Caco-2 (cell line): Measurements from ENCODE around the gene STAM. TPM values are rescaled to one million over a fixed set of nuclear protein-coding genes. Genes with fewer than 3 reads are reported as not detected.
A peak's percentile ranks its signal among the peaks of the same experiment; 100 is the strongest.

Experiments used
- BruUV-seq: library from RNA; stranded (reverse); fragments of 400-500 nt; replicated peaks from 2 replicates; lab custom pipeline; 2021; lab: Mats Ljungman, UMichigan
- CTCF ChIA-PET: fragments of 300-600 bp; sonication (Branson Sonifier 250); formaldehyde crosslinking; loops from one replicate; lab custom pipeline; 2022; ENCODE audit warnings: antibody characterized with exemption; lab: Charles Lee
- POLR2A ChIA-PET: fragments of 300-600 bp; sonication (Branson Sonifier 250); formaldehyde crosslinking; loops from one replicate; lab custom pipeline; 2022; ENCODE audit warnings: antibody characterized with exemption; lab: Charles Lee
- DNase-seq, 2 experiments: peaks; one replicate each; pipeline versions ENCODE4 v3.0.0 to v3.0.0-alpha.2; 2020 to 2022
- H3K27me3 ChIP-seq: replicated peaks from 2 replicates; pipeline ENCODE4 v1.6.0; 2011; ENCODE audit warnings: low read length; ENCODE audit not compliant: control insufficient read depth, insufficient read depth
- H3K36me3 ChIP-seq: 2 replicates; pipeline ENCODE4 v1.5.1; 2011; ENCODE audit warnings: low read length; ENCODE audit not compliant: control insufficient read depth, insufficient read depth
- H3K4me1 ChIP-seq: fragments of 250-450 bp; sonication (Bioruptor Pico); 2 replicates; pipeline ENCODE4 v1.5.1; 2020; ENCODE audit warnings: mild to moderate bottlenecking
- H3K4me3 ChIP-seq: 2 replicates; pipeline ENCODE4 v1.5.1; 2011; ENCODE audit warnings: low read depth, mild to moderate bottlenecking, control low read depth, low read length
- H3K9me3 ChIP-seq: fragments of 250-450 bp; sonication (Bioruptor Pico); 2 replicates; pipeline ENCODE4 v1.5.1; 2020; ENCODE audit warnings: mild to moderate bottlenecking, moderate library complexity
- H3K27ac Mint-ChIP-seq: one replicate; pipeline ENCODE4 v1.8.0; 2022; ENCODE audit warnings: mixed read lengths; ENCODE audit not compliant: unreplicated experiment
- H3K27me3 Mint-ChIP-seq: one replicate; pipeline ENCODE4 v1.8.0; 2022; ENCODE audit warnings: mixed read lengths; ENCODE audit not compliant: insufficient read depth, unreplicated experiment
- H3K36me3 Mint-ChIP-seq: one replicate; pipeline ENCODE4 v1.8.0; 2022; ENCODE audit warnings: mild to moderate bottlenecking, mixed read lengths; ENCODE audit not compliant: insufficient read depth, unreplicated experiment
- H3K4me1 Mint-ChIP-seq: one replicate; pipeline ENCODE4 v1.8.0; 2022; ENCODE audit warnings: low read depth, mixed read lengths; ENCODE audit not compliant: unreplicated experiment
- H3K4me3 Mint-ChIP-seq: one replicate; pipeline ENCODE4 v1.8.0; 2022; ENCODE audit warnings: mild to moderate bottlenecking, moderate library complexity, mixed read lengths; ENCODE audit not compliant: unreplicated experiment
- H3K9me3 Mint-ChIP-seq: one replicate; pipeline ENCODE4 v1.8.0; 2022; ENCODE audit warnings: mixed read lengths; ENCODE audit not compliant: unreplicated experiment
- CTCF ChIP-seq, 2 experiments: fragments of 200-600 bp in 1 of 2; IDR thresholded peaks; 1 replicate in 1 of 2; 2 replicates in 1 of 2; pipeline versions ENCODE4 v1.5.1 to v1.8.0; 2011 to 2022; ENCODE audit warnings: antibody characterized with exemption in 1 of 2, control low read depth in 1 of 2, inconsistent platforms in 1 of 2, low read depth in 1 of 2, low read length in 1 of 2, mild to moderate bottlenecking in 1 of 2, moderate library complexity in 1 of 2; ENCODE audit not compliant: insufficient read depth in 1 of 2, severe bottlenecking in 1 of 2, unreplicated experiment in 1 of 2
- intact Hi-C: fragments of 100-400 bp; cut with micrococcal nuclease; formaldehyde crosslinking; loops from one replicate; pipeline ENCODE4 v1.10.0; 2022; ENCODE audit not compliant: unreplicated experiment
- total RNA-seq: library from RNA; stranded (reverse); gene quantifications from 2 replicates; pipeline ENCODE4 v1.2.3, GENCODE V29; 2022

STAM gene
- total RNA-seq, 1 experiment from 2014 or later: 51.9 TPM

- H3K9me3 ChIP-seq: no peaks in the 10 kb centered on the region
- intact Hi-C loops: loop anchor here (1.0 to 2.0 kb wide), 2 partner anchors 22 to 57 kb away; partner anchors contain the start of gene HACD1
- no peak overlapping the region for H3K4me3 ChIP-seq
- Mint-ChIP-seq H3K27me3 (no peaks in the 10 kb centered on the region), H3K4me1 (peaks cover 24% of the 10 kb centered on the region), H3K9me3 (no peaks in the 10 kb centered on the region), H3K27ac (peak overlapping the region; percentile 64), H3K4me3 (peak overlapping the region; percentile 40), H3K36me3 (peaks cover 6% of the 10 kb centered on the region)
- ChIA-PET CTCF (interaction anchor here (0.9 to 1.3 kb wide), 4 partner anchors 30 to 128 kb away, joined by 3 to 6 read pairs (median 3); partner anchors contain the start of genes HACD1 and STAM), POLR2A (interaction anchor here (0.6 to 1.8 kb wide), 5 partner anchors 16 to 57 kb away, joined by 3 to 25 read pairs (median 5); partner anchors contain the start of gene STAM)
- no peaks in the 10 kb centered on the region for H3K36me3 ChIP-seq
- no TSS peak for BruUV-seq
- TF ChIP-seq CTCF (IDR thresholded peaks at IDR 0.05; ENCODE audit: insufficient read depth in 1 of 2, low read depth in 1 of 2, low read length in 1 of 2, severe bottlenecking in 1 of 2, unreplicated experiment in 1 of 2): no peak
- H3K27me3 ChIP-seq: no peaks in the 10 kb centered on the region
- DNase-seq: peak; percentile 77 to 82
- H3K4me1 ChIP-seq: peaks cover 50% of the 10 kb centered on the region
Measured at GRCh38 chr10:17673471-17674061, 29.6 kb downstream of the STAM start.

- no peaks in the 10 kb centered on the region for H3K9me3 ChIP-seq
- no peak overlapping the region for H3K4me3 ChIP-seq
- Mint-ChIP-seq H3K4me1 (peaks cover 21% of the 10 kb centered on the region), H3K4me3 (no peak overlapping the region), H3K27ac (peak overlapping the region; percentile 64), H3K36me3 (peaks cover 5% of the 10 kb centered on the region), H3K9me3 (no peaks in the 10 kb centered on the region), H3K27me3 (no peaks in the 10 kb centered on the region)
- H3K36me3 ChIP-seq: no peaks in the 10 kb centered on the region
- TF ChIP-seq CTCF (IDR thresholded peaks at IDR 0.05; ENCODE audit: insufficient read depth in 1 of 2, low read depth in 1 of 2, low read length in 1 of 2, severe bottlenecking in 1 of 2, unreplicated experiment in 1 of 2): no peak
- peaks cover 46% of the 10 kb centered on the region for H3K4me1 ChIP-seq
- intact Hi-C loops: no loop called here
- ChIA-PET POLR2A (interaction anchor here (1.8 kb wide), 1 partner anchor 31 kb away, joined by 25 read pairs; the partner anchor contains the start of gene STAM), CTCF (interaction anchor here (1.3 kb wide), 1 partner anchor 57 kb away, joined by 3 read pairs; no protein-coding TSS in a partner anchor)
- no TSS peak for BruUV-seq
- DNase-seq: no peak
- H3K27me3 ChIP-seq: no peaks in the 10 kb centered on the region
Measured at GRCh38 chr10:17674566-17674965, 30.6 kb downstream of the STAM start.

GRCh38 chr10:17675638-17676037 lies 31.7 kb downstream of the STAM start:
- H3K9me3 Mint-ChIP-seq: no peaks in the 10 kb centered on the region
- H3K4me1 Mint-ChIP-seq: peaks cover 28% of the 10 kb centered on the region
- no peaks in the 10 kb centered on the region for H3K36me3 Mint-ChIP-seq
- Histone ChIP-seq H3K9me3 (no peaks in the 10 kb centered on the region), H3K4me3 (no peak overlapping the region), H3K27me3 (no peaks in the 10 kb centered on the region), H3K36me3 (no peaks in the 10 kb centered on the region), H3K4me1 (peaks cover 42% of the 10 kb centered on the region)
- intact Hi-C loops: no loop called here
- TF ChIP-seq CTCF (IDR thresholded peaks at IDR 0.05; ENCODE audit: insufficient read depth in 1 of 2, low read depth in 1 of 2, low read length in 1 of 2, severe bottlenecking in 1 of 2, unreplicated experiment in 1 of 2): no peak
- no peak overlapping the region for H3K27ac Mint-ChIP-seq
- H3K4me3 Mint-ChIP-seq: no peak overlapping the region
- no peaks in the 10 kb centered on the region for H3K27me3 Mint-ChIP-seq
- no peak for DNase-seq
- POLR2A ChIA-PET: no interaction called here
- no TSS peak for BruUV-seq
- CTCF ChIA-PET: no interaction called here
